Uterus (tissue), 4 donors: ENCODE data around the gene PTPRH. TPM values are rescaled to one million over a fixed set of nuclear protein-coding genes. Genes with fewer than 3 reads are reported as not detected.

Experiments
- DNase-seq, 2 donors: peaks; one replicate each; pipeline ENCODE4 v3.0.0-alpha.2; 2019 to 2020
- H3K27ac ChIP-seq, 2 donors: fragments of 200-600 bp; sonication (generic); 1 replicate in 1 of 2; 2 replicates in 1 of 2; pipeline ENCODE4 v1.5.1; 2016 to 2018
- H3K27me3 ChIP-seq, 2 donors: fragments of 200-600 bp; sonication (generic); one replicate each; pipeline ENCODE4 v1.5.1; 2018 to 2019; ENCODE audit warnings: control low read depth in 1 of 2
- H3K36me3 ChIP-seq, 2 donors: fragments of 200-600 bp; sonication (generic); one replicate each; pipeline ENCODE4 v1.5.1; 2019; ENCODE audit warnings: control low read depth in 1 of 2
- H3K4me1 ChIP-seq, 2 donors: fragments of 200-600 bp; sonication (generic); one replicate each; pipeline ENCODE4 v1.5.1; 2018 to 2019; ENCODE audit warnings: control low read depth in 1 of 2
- H3K4me3 ChIP-seq, 2 donors: fragments of 200-600 bp; sonication (generic); 1 replicate in 1 of 2; 2 replicates in 1 of 2; pipeline ENCODE4 v1.5.1; 2018 to 2019; ENCODE audit warnings: mild to moderate bottlenecking in 1 of 2
- H3K9me3 ChIP-seq, 2 donors: fragments of 200-600 bp; sonication (generic); one replicate each; pipeline ENCODE4 v1.5.1; 2019; ENCODE audit warnings: control low read depth in 1 of 2
- CTCF ChIP-seq, 4 experiments: fragments of 200-600 bp in 2 of 4; fragments of 450-650 bp in 2 of 4; sonication (generic) in 2 of 4; IDR thresholded peaks; one replicate each; pipeline ENCODE4 v1.5.1; 2016 to 2019; ENCODE audit warnings: antibody characterized with exemption in 4 of 4, mild to moderate bottlenecking in 2 of 4, moderate library complexity in 1 of 4
- POLR2A ChIP-seq, 2 donors: fragments of 450-650 bp; IDR thresholded peaks; one replicate each; pipeline ENCODE4 v1.6.1; 2016; ENCODE audit warnings: antibody characterized with exemption in 2 of 2, mild to moderate bottlenecking in 1 of 2, moderate library complexity in 1 of 2
- intact Hi-C: fragments of 100-400 bp; cut with DNase I; formaldehyde crosslinking; loops from one replicate; pipeline ENCODE4 v1.15.1; 2023; ENCODE audit warnings: low total_unique reads
- total RNA-seq, 4 donors: library from RNA; depleted of rRNA in 3 of 4; stranded (reverse); fragments of >200 nt in 3 of 4; gene quantifications; one replicate each; pipeline versions ENCODE4 v1.1.0 to v1.2.4, GENCODE V29; 2014 to 2023
- donor health status: DM: yes; HTN: yes; CAD: no.

The PTPRH gene
- total RNA-seq, 4 donors from 2014 or later = 0.29 to 3.8 (median 3.2) TPM; not detected in 1

- H3K9me3 ChIP-seq = no peaks in the 10 kb centered on the region
- intact Hi-C loops = no loop called here
- no peak for DNase-seq
- peaks cover 5 to 10% of the 10 kb centered on the region in 2 donors for H3K4me1 ChIP-seq
- H3K36me3 ChIP-seq = no peaks in the 10 kb centered on the region
- peak overlapping the region; percentile 73 to 79 for H3K4me3 ChIP-seq
- TF ChIP-seq POLR2A (IDR thresholded peaks at IDR 0.05) (no peak), CTCF (IDR thresholded peaks at IDR 0.05) (no peak)
- H3K27me3 ChIP-seq = no peaks in the 10 kb centered on the region
- H3K27ac ChIP-seq = no peak overlapping the region
These were observed 47.5 kb upstream of the PTPRH start for GRCh38 chr19:55256562-55257460.

- no peak overlapping the region for H3K4me3 ChIP-seq
- no peaks in the 10 kb centered on the region for H3K9me3 ChIP-seq
- H3K36me3 ChIP-seq = no peaks in the 10 kb centered on the region
- H3K27ac ChIP-seq = no peak overlapping the region
- DNase-seq = no peak
- no peaks in the 10 kb centered on the region for H3K27me3 ChIP-seq
- intact Hi-C loops = no loop called here
- peaks cover 5 to 10% of the 10 kb centered on the region in 2 donors for H3K4me1 ChIP-seq
- TF ChIP-seq CTCF (IDR thresholded peaks at IDR 0.05) = no peak
These were observed 46.5 kb upstream of the PTPRH start for GRCh38 chr19:55255618-55256423.

GRCh38 chr19:55254625-55254977 is 45.3 kb upstream of the PTPRH start:
- no peak overlapping the region for H3K4me3 ChIP-seq
- peaks cover under 1 to 6% of the 10 kb centered on the region in 2 donors for H3K4me1 ChIP-seq
- intact Hi-C loops = no loop called here
- H3K27ac ChIP-seq = peak overlapping the region in 1 of 2 donors; percentile 9
- no peak for DNase-seq
- H3K36me3 ChIP-seq = no peaks in the 10 kb centered on the region
- no peaks in the 10 kb centered on the region for H3K9me3 ChIP-seq
- TF ChIP-seq CTCF (IDR thresholded peaks at IDR 0.05) (no peak), POLR2A (IDR thresholded peaks at IDR 0.05) (no peak)
- no peaks in the 10 kb centered on the region for H3K27me3 ChIP-seq

- H3K4me1 ChIP-seq = peaks cover 0 to 5% of the 10 kb centered on the region in 2 donors
- H3K36me3 ChIP-seq = no peaks in the 10 kb centered on the region
- H3K9me3 ChIP-seq = no peaks in the 10 kb centered on the region
- intact Hi-C loops = no loop called here
- H3K4me3 ChIP-seq = no peak overlapping the region
- no peak for TF ChIP-seq CTCF (IDR thresholded peaks at IDR 0.05)
- no peak for TF ChIP-seq POLR2A (IDR thresholded peaks at IDR 0.05)
- DNase-seq = no peak
- peak overlapping the region in 1 of 2 donors; percentile 9 for H3K27ac ChIP-seq
- no peaks in the 10 kb centered on the region for H3K27me3 ChIP-seq
These were observed 44.7 kb upstream of the PTPRH start for GRCh38 chr19:55253842-55254624.
